GM23338 (cell line): ENCODE data around the gene BNIP1.

ENCODE experiments used
- CREB1 ChIP-seq: fragments of 250-450 bp; sonication (Bioruptor Pico); IDR thresholded peaks from 2 replicates; pipeline ENCODE4 v1.5.0; 2020; ENCODE audit warnings: low read depth, mild to moderate bottlenecking, moderate library complexity
- EZH2 ChIP-seq: fragments of 200-600 bp; sonication (generic); IDR thresholded peaks from one replicate; pipeline ENCODE4 v1.8.0; 2017; ENCODE audit warnings: antibody characterized with exemption, mild to moderate bottlenecking, low read depth; ENCODE audit not compliant: unreplicated experiment
- EZH2phosphoT487 ChIP-seq: fragments of 200-600 bp; sonication (generic); IDR thresholded peaks from one replicate; pipeline ENCODE4 v1.8.1; 2018; ENCODE audit warnings: antibody characterized with exemption; ENCODE audit not compliant: unreplicated experiment
- JUNB ChIP-seq: IDR thresholded peaks from one replicate; pipeline ENCODE4 v1.6.1; 2016; ENCODE audit warnings: antibody characterized with exemption; ENCODE audit not compliant: unreplicated experiment
- POLR2AphosphoS5 ChIP-seq: IDR thresholded peaks from 2 replicates; pipeline ENCODE4 v1.6.1; 2016; ENCODE audit warnings: antibody characterized with exemption, low read depth
- STAT1 ChIP-seq: IDR thresholded peaks from one replicate; pipeline ENCODE4 v1.6.1; 2016; ENCODE audit warnings: antibody characterized with exemption; ENCODE audit not compliant: unreplicated experiment
- ZNF462 ChIP-seq: fragments of 250-450 bp; sonication (Bioruptor Pico); IDR thresholded peaks from 2 replicates; pipeline ENCODE4 v1.5.0; 2020; ENCODE audit warnings: mild to moderate bottlenecking, moderate library complexity
- TF ChIP-seq, protein P1 (sequence below), 2 experiments: fragments of 200-600 bp in 1 of 2; sonication (generic) in 1 of 2; conservative IDR thresholded peaks; 2 replicates each; pipeline versions ENCODE4 v1.5.1 to v1.6.1; 2016 to 2017; ENCODE audit warnings: antibody characterized with exemption in 2 of 2, low read depth in 2 of 2, mild to moderate bottlenecking in 2 of 2, moderate library complexity in 1 of 2
- TF ChIP-seq, protein P2 (sequence below): IDR thresholded peaks from one replicate; pipeline ENCODE4 v1.6.1; 2018; ENCODE audit warnings: antibody characterized with exemption; ENCODE audit not compliant: unreplicated experiment

DNA sequence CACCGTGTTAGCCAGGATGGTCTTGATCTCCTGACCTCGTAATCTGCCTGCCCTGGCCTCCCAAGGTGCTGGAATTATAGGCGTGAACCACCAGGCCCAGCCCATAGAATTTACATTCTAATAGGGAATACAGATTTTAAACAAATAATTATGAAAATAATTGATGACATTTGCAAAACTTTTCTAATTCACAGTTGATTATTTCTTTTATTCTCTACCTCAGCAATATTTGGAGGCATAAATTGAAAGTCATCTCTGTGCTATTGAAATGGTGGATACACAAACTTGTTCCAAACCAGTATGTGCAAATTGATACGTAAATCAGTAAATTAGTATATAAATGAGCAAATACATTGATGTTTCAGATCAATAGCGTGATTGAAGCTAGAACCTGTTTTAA lies 8.2 kb downstream of the BNIP1 start:
- TF ChIP-seq EZH2phosphoT487 (no peak), STAT1 (no peak), EZH2 (no peak), CREB1 (CRISPR knock-in tag) (no peak), POLR2AphosphoS5 (no peak), JUNB (no peak), ZNF462 (CRISPR knock-in tag) (no peak)
- TF ChIP-seq, protein P1, sequence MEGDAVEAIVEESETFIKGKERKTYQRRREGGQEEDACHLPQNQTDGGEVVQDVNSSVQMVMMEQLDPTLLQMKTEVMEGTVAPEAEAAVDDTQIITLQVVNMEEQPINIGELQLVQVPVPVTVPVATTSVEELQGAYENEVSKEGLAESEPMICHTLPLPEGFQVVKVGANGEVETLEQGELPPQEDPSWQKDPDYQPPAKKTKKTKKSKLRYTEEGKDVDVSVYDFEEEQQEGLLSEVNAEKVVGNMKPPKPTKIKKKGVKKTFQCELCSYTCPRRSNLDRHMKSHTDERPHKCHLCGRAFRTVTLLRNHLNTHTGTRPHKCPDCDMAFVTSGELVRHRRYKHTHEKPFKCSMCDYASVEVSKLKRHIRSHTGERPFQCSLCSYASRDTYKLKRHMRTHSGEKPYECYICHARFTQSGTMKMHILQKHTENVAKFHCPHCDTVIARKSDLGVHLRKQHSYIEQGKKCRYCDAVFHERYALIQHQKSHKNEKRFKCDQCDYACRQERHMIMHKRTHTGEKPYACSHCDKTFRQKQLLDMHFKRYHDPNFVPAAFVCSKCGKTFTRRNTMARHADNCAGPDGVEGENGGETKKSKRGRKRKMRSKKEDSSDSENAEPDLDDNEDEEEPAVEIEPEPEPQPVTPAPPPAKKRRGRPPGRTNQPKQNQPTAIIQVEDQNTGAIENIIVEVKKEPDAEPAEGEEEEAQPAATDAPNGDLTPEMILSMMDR (conservative IDR thresholded peaks at IDR 0.05; ENCODE audit: low read depth in 2 of 2): no peak
- TF ChIP-seq, protein P2, sequence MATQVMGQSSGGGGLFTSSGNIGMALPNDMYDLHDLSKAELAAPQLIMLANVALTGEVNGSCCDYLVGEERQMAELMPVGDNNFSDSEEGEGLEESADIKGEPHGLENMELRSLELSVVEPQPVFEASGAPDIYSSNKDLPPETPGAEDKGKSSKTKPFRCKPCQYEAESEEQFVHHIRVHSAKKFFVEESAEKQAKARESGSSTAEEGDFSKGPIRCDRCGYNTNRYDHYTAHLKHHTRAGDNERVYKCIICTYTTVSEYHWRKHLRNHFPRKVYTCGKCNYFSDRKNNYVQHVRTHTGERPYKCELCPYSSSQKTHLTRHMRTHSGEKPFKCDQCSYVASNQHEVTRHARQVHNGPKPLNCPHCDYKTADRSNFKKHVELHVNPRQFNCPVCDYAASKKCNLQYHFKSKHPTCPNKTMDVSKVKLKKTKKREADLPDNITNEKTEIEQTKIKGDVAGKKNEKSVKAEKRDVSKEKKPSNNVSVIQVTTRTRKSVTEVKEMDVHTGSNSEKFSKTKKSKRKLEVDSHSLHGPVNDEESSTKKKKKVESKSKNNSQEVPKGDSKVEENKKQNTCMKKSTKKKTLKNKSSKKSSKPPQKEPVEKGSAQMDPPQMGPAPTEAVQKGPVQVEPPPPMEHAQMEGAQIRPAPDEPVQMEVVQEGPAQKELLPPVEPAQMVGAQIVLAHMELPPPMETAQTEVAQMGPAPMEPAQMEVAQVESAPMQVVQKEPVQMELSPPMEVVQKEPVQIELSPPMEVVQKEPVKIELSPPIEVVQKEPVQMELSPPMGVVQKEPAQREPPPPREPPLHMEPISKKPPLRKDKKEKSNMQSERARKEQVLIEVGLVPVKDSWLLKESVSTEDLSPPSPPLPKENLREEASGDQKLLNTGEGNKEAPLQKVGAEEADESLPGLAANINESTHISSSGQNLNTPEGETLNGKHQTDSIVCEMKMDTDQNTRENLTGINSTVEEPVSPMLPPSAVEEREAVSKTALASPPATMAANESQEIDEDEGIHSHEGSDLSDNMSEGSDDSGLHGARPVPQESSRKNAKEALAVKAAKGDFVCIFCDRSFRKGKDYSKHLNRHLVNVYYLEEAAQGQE: no peak
